Nephron (organoid): Measurements from ENCODE around the gene KLHDC7B.

Experiments used
- H3K27ac Mint-ChIP-seq, 3 experiments: 2 replicates each; pipeline ENCODE4 v1.8.0; 2020; ENCODE audit warnings: mixed read lengths in 3 of 3, mild to moderate bottlenecking in 2 of 3, moderate library complexity in 1 of 3
- H3K27me3 Mint-ChIP-seq: 2 replicates; pipeline ENCODE4 v1.8.0; 2021; ENCODE audit warnings: low read depth, mild to moderate bottlenecking, moderate library complexity, mixed read lengths
- H3K36me3 Mint-ChIP-seq: 2 replicates; pipeline ENCODE4 v1.8.0; 2020; ENCODE audit warnings: low read depth, mixed read lengths
- H3K4me1 Mint-ChIP-seq: 2 replicates; pipeline ENCODE4 v1.8.0; 2020; ENCODE audit warnings: mixed read lengths
- H3K4me3 Mint-ChIP-seq, 3 experiments: 2 replicates each; pipeline ENCODE4 v1.8.0; 2020; ENCODE audit warnings: mild to moderate bottlenecking in 3 of 3, mixed read lengths in 3 of 3, moderate library complexity in 2 of 3
- H3K9me3 Mint-ChIP-seq: 2 replicates; pipeline ENCODE4 v1.8.0; 2020; ENCODE audit warnings: mixed read lengths
- TF ChIP-seq, protein P1 (sequence below), 3 experiments: fragments of 200-600 bp; sonication (generic); IDR thresholded peaks; one replicate each; pipeline ENCODE4 v1.5.0; 2021; ENCODE audit warnings: antibody characterized with exemption in 3 of 3; ENCODE audit not compliant: unreplicated experiment in 3 of 3

The KLHDC7B gene

DNA sequence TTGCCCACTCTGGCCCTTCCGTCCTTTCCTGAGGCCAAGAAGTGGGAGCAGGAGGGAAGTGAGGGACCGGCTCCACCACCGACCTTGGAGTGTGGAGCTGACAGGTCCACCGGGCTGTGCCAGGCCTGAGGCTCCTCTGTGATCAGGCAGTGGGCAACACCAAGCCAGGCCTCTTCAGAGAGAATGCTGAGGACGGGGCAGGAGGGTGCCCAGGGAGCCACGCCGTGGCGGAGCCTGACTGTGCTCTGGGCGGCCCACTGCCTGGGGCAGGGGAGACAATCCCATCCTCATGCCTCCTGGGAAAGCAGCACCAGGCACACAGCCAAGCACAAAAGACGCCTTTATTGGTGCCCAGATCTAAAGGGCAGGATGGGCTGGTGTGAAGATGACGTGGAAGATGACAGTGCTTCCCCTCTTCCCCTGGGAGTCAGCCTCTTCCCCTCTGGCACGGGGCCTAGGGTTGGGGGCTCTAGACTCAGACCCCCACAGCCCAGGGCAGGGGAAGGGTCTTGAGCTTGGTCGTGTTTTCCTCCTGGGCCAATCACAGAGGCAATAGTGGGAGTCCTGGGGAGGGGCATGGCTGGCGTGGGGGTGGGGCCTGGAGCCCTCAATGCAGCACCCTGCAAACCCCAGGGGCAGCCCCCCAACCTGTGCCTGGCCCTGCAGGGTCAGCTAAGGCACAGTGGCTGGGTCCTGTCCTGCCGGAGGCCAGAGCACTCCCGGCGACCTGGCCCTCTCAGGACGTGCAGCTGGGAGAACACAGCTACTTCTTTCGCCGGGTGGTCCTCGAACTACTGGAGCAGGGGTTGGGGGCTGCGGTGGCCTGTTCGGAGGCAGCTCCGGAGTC is 42.8 kb upstream of the KLHDC7B start:
- Mint-ChIP-seq H3K36me3 (no peaks in the 10 kb centered on the region), H3K27me3 (peaks cover 5% of the 10 kb centered on the region), H3K27ac (no peak overlapping the region), H3K4me3 (no peak overlapping the region), H3K9me3 (no peaks in the 10 kb centered on the region), H3K4me1 (no peaks in the 10 kb centered on the region)
- TF ChIP-seq, protein P1, sequence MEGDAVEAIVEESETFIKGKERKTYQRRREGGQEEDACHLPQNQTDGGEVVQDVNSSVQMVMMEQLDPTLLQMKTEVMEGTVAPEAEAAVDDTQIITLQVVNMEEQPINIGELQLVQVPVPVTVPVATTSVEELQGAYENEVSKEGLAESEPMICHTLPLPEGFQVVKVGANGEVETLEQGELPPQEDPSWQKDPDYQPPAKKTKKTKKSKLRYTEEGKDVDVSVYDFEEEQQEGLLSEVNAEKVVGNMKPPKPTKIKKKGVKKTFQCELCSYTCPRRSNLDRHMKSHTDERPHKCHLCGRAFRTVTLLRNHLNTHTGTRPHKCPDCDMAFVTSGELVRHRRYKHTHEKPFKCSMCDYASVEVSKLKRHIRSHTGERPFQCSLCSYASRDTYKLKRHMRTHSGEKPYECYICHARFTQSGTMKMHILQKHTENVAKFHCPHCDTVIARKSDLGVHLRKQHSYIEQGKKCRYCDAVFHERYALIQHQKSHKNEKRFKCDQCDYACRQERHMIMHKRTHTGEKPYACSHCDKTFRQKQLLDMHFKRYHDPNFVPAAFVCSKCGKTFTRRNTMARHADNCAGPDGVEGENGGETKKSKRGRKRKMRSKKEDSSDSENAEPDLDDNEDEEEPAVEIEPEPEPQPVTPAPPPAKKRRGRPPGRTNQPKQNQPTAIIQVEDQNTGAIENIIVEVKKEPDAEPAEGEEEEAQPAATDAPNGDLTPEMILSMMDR (IDR thresholded peaks at IDR 0.05; ENCODE audit: unreplicated experiment in 3 of 3), result no peak

- Mint-ChIP-seq H3K9me3 (no peaks in the 10 kb centered on the region), H3K27ac (no peak overlapping the region), H3K36me3 (no peaks in the 10 kb centered on the region), H3K27me3 (no peaks in the 10 kb centered on the region), H3K4me3 (no peak overlapping the region), H3K4me1 (peaks cover 1% of the 10 kb centered on the region)
- TF ChIP-seq, protein P1 (IDR thresholded peaks at IDR 0.05; ENCODE audit: unreplicated experiment in 3 of 3), result no peak
Observed at GRCh38 chr22:50503475-50504145, 42.1 kb upstream of the KLHDC7B start.

- Mint-ChIP-seq H3K4me1 (peaks cover 11% of the 10 kb centered on the region), H3K36me3 (no peaks in the 10 kb centered on the region), H3K9me3 (no peaks in the 10 kb centered on the region), H3K4me3 (no peak overlapping the region), H3K27me3 (no peaks in the 10 kb centered on the region), H3K27ac (no peak overlapping the region)
- TF ChIP-seq, protein P1 (IDR thresholded peaks at IDR 0.05; ENCODE audit: unreplicated experiment in 3 of 3), result no peak
Observed at GRCh38 chr22:50504369-50505211, 41.1 kb upstream of the KLHDC7B start.

- TF ChIP-seq, protein P1 (IDR thresholded peaks at IDR 0.05; ENCODE audit: unreplicated experiment in 3 of 3), result no peak
- H3K4me3 Mint-ChIP-seq, result peak overlapping the region in 2 of 3 experiments; percentile 21 to 41
- no peaks in the 10 kb centered on the region for H3K27me3 Mint-ChIP-seq
- H3K9me3 Mint-ChIP-seq, result no peaks in the 10 kb centered on the region
- H3K4me1 Mint-ChIP-seq, result peaks cover 12% of the 10 kb centered on the region
- H3K27ac Mint-ChIP-seq, result no peak overlapping the region
- H3K36me3 Mint-ChIP-seq, result no peaks in the 10 kb centered on the region
Observed at GRCh38 chr22:50505276-50505775, 40.4 kb upstream of the KLHDC7B start.

DNA sequence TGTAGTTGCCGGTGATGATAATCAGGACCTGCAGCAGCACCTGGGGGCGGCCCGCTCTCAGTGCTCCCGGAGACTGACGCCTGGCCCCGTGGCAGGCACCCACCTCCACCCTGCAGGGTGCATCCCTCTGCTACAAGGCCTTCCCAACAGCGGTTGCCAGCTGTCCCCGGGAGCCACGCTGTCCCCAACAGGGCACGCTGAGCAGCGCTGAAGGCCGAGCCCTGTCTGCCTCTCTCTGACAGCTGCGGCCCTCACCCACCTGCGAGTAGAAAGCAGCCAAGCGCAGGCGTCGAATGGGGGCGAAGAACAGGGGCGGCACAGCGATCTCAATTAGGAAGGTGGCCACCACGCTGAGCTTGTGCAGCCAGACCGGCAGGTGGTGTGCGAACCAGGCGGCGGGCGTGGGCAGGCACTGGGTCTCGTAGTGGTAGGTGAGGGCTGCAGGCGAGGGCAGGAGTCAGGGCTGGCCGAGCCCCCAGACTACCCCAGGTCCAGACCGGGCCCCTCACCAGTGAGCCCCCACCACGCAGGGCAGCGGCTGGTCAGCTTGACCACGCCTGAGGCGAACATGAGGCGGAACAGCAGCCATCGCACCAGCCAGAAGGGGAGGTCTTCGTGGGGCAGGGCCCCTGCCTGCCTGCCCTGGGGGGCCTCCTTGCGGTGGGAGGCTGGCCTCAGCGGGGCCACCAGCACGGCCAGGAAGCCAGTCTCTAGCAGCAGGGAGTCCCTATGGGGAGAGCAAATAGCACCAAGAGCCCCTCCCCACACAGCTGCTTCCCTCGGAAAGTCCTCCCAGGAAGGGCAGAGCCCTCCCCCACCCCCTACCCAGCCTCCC is 39.7 kb upstream of the KLHDC7B start:
- H3K27ac Mint-ChIP-seq, result no peak overlapping the region
- H3K36me3 Mint-ChIP-seq, result no peaks in the 10 kb centered on the region
- H3K27me3 Mint-ChIP-seq, result no peaks in the 10 kb centered on the region
- H3K9me3 Mint-ChIP-seq, result no peaks in the 10 kb centered on the region
- TF ChIP-seq, protein P1 (IDR thresholded peaks at IDR 0.05; ENCODE audit: unreplicated experiment in 3 of 3), result no peak
- peak overlapping the region; percentile 93 to 97 (median 94) for H3K4me3 Mint-ChIP-seq
- H3K4me1 Mint-ChIP-seq, result peaks cover 12% of the 10 kb centered on the region
